Calu3 (cell line): ENCODE data around the gene URI1. TPM values are rescaled to one million over a fixed set of nuclear protein-coding genes. Genes with fewer than 3 reads are reported as not detected.

ENCODE experiments used
- BruUV-seq: library from RNA; stranded (reverse); fragments of 400-500 nt; replicated peaks from 2 replicates; lab custom pipeline; 2021; lab: Mats Ljungman, UMichigan
- CTCF ChIA-PET: fragments of 300-600 bp; sonication (Branson Sonifier 250); formaldehyde crosslinking; loops from one replicate; lab custom pipeline; 2022; ENCODE audit warnings: antibody characterized with exemption; lab: Charles Lee
- DNase-seq: peaks from one replicate; pipeline ENCODE4 v3.0.0; 2022
- H3K27ac Mint-ChIP-seq: one replicate; pipeline ENCODE4 v1.8.0; 2022; ENCODE audit warnings: mixed read lengths; ENCODE audit not compliant: unreplicated experiment
- H3K27me3 Mint-ChIP-seq: one replicate; pipeline ENCODE4 v1.8.0; 2022; ENCODE audit warnings: mixed read lengths; ENCODE audit not compliant: unreplicated experiment
- H3K36me3 Mint-ChIP-seq: one replicate; pipeline ENCODE4 v1.8.0; 2022; ENCODE audit warnings: mild to moderate bottlenecking, moderate library complexity, mixed read lengths; ENCODE audit not compliant: insufficient read depth, unreplicated experiment
- H3K4me1 Mint-ChIP-seq: one replicate; pipeline ENCODE4 v1.8.0; 2022; ENCODE audit warnings: mild to moderate bottlenecking, low read depth, mixed read lengths; ENCODE audit not compliant: unreplicated experiment
- H3K4me3 Mint-ChIP-seq: one replicate; pipeline ENCODE4 v1.8.0; 2022; ENCODE audit warnings: mild to moderate bottlenecking, low read depth, moderate library complexity, mixed read lengths; ENCODE audit not compliant: unreplicated experiment
- H3K9me3 Mint-ChIP-seq: one replicate; pipeline ENCODE4 v1.8.0; 2022; ENCODE audit warnings: low read depth, mixed read lengths; ENCODE audit not compliant: unreplicated experiment
- intact Hi-C: fragments of 100-400 bp; cut with micrococcal nuclease; formaldehyde crosslinking; loops from one replicate; pipeline ENCODE4 v1.10.0; 2022; ENCODE audit not compliant: unreplicated experiment
- total RNA-seq: library from RNA; stranded (reverse); gene quantifications from 2 replicates; pipeline ENCODE4 v1.2.3, GENCODE V29; 2022
- TF ChIP-seq, protein P1 (sequence below): fragments of 200-600 bp; IDR thresholded peaks from one replicate; pipeline ENCODE4 v1.8.0; 2022; ENCODE audit warnings: antibody characterized with exemption; ENCODE audit not compliant: unreplicated experiment

The URI1 gene
- total RNA-seq, 1 experiment from 2014 or later = 50.6 TPM

DNA sequence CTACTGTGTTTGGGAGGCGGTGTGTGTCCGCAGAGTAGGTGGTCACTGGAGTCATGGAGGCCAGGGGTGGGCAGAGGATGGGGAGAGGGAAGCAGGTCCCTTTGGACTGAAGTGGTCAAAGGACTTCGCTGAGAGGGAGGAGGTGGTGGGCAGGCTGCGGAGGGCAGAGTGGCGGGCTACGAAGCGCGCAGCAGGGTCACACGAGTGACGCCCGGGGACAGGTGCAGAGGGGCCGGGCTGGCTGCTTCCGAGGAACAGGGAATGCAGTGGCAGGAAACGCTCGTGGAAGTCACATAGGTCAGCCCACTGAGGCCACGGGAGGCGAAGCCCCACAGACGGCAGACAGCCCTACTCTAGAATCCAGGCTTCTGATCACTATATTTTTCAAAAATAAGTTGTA, 111.5 kb downstream of the URI1 start:
- H3K36me3 Mint-ChIP-seq = peaks cover 5% of the 10 kb centered on the region
- no peaks in the 10 kb centered on the region for H3K9me3 Mint-ChIP-seq
- no TSS peak for BruUV-seq
- H3K27ac Mint-ChIP-seq = no peak overlapping the region
- H3K4me1 Mint-ChIP-seq = no peaks in the 10 kb centered on the region
- intact Hi-C loops = no loop called here
- H3K27me3 Mint-ChIP-seq = no peaks in the 10 kb centered on the region
- no peak overlapping the region for H3K4me3 Mint-ChIP-seq
- TF ChIP-seq, protein P1, sequence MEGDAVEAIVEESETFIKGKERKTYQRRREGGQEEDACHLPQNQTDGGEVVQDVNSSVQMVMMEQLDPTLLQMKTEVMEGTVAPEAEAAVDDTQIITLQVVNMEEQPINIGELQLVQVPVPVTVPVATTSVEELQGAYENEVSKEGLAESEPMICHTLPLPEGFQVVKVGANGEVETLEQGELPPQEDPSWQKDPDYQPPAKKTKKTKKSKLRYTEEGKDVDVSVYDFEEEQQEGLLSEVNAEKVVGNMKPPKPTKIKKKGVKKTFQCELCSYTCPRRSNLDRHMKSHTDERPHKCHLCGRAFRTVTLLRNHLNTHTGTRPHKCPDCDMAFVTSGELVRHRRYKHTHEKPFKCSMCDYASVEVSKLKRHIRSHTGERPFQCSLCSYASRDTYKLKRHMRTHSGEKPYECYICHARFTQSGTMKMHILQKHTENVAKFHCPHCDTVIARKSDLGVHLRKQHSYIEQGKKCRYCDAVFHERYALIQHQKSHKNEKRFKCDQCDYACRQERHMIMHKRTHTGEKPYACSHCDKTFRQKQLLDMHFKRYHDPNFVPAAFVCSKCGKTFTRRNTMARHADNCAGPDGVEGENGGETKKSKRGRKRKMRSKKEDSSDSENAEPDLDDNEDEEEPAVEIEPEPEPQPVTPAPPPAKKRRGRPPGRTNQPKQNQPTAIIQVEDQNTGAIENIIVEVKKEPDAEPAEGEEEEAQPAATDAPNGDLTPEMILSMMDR = no peak
- DNase-seq = no peak
- CTCF ChIA-PET = no interaction called here

DNA sequence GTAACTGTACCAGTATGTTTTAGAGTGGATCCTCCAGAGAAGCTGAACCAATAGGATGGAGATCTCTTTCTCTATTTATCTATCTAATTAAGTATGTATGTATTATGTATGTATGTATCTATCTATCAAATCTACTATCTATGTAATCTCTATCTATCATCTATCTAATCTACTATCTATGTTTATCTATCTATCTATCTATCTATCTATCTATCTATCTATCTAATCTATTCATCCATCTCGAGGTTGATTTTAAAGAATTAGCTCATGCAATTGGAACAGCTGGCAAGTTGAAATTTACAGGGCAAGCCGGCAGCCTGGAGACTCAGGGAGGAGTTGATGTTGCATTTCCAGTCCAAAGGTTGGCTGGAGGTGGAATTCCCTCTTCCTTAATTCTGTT, 112.2 kb downstream of the URI1 start:
- Mint-ChIP-seq H3K27me3 (no peaks in the 10 kb centered on the region), H3K36me3 (peaks cover 5% of the 10 kb centered on the region), H3K9me3 (no peaks in the 10 kb centered on the region), H3K27ac (no peak overlapping the region), H3K4me1 (no peaks in the 10 kb centered on the region), H3K4me3 (no peak overlapping the region)
- CTCF ChIA-PET = no interaction called here
- no TSS peak for BruUV-seq
- intact Hi-C loops = no loop called here
- TF ChIP-seq, protein P1 = no peak
- no peak for DNase-seq

DNA sequence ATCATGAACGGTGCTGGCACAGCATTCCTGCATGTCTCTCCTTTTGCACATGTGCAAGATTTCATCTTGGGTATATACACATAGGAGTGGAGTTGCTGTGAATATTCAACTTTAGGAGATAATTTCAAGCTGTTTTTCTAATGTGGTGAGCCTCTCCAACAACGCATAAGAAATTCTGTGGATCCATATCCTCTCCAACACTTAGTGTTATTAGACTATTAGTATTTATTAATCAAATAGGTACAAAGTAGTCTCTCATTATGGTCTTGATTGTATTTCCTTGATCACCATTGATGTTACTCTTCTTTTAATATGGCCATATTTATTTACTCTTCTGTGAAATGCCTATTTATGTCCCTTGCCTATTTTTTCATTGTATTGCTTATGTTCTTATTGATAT, 114.5 kb downstream of the URI1 start:
- CTCF ChIA-PET = no interaction called here
- no peak for DNase-seq
- Mint-ChIP-seq H3K9me3 (no peaks in the 10 kb centered on the region), H3K4me3 (no peak overlapping the region), H3K27ac (no peak overlapping the region), H3K4me1 (no peaks in the 10 kb centered on the region), H3K27me3 (peaks cover 8% of the 10 kb centered on the region), H3K36me3 (peaks cover 5% of the 10 kb centered on the region)
- no TSS peak for BruUV-seq
- intact Hi-C loops = no loop called here
- TF ChIP-seq, protein P1 = no peak

DNA sequence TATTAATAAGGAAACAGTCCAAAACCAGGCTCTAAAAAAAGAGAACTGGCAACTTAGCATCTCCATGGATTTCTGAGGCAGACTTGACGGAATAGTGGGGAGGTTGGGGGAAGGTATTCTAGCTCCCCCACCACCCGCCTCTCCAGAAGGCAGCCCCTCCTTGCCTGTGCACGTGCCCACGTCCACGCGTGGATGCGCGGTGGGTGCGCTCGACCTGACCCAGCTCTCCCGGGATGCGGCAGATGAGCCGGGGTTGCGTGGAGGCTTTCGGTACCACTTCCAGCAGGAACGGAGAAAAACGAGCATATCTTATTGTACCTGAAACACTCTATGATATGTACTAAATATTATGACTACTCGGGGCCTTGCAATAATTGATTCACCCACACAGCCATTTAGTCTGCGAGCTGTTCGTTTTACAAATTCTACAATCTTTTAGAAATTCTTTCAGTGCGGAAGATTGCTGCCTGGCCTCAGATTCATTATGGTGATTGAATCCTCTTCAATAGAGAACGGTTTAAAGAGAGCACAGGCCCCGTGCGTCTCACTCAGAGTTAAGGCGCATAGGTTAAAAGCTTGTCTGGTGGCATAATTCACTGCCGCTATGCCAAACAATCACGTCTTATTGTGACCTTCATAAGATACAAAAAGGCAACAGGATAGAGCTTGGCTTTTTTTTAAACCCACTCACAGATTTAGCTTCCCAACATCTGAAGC, 117.9 kb downstream of the URI1 start:
- no peaks in the 10 kb centered on the region for H3K9me3 Mint-ChIP-seq
- CTCF ChIA-PET = no interaction called here
- H3K4me1 Mint-ChIP-seq = no peaks in the 10 kb centered on the region
- no TSS peak for BruUV-seq
- TF ChIP-seq, protein P1 = no peak
- H3K27me3 Mint-ChIP-seq = peaks cover 26% of the 10 kb centered on the region
- H3K4me3 Mint-ChIP-seq = no peak overlapping the region
- no peak for DNase-seq
- no peak overlapping the region for H3K27ac Mint-ChIP-seq
- intact Hi-C loops = no loop called here
- H3K36me3 Mint-ChIP-seq = no peaks in the 10 kb centered on the region
